ENCODE measurements around the gene MOK.

DNA sequence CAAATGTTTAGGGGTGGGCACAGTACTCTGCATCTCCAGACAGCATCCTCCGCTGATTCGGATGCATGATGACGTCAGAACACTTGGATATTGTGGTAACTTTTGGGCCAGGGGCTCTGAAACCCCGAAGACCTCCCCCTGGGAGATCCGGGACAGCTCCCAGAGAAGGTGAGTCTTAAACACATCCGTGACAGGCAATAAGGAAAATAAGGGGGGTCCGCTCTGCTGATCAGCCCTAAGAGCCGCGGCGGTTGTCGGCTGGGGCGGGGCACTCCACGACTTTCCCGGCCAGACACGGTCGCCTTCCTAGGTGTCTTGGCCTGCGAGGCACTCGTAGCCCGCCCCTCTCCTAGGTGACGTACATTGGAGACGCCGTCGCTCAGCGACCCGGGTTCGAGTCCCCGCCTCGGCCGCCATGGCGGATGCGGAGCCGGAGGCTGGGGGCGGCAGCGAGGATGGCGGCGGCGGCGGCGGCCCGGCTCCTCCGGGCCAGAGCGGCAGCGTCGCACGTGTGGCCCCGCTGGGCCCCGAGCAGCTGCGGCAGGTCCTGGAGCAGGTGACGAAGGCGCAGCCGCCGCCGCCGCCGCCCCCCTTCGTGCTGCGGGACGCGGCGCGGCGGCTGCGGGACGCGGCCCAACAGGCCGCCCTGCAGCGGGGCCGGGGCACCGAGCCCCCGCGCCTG is 14.5 kb upstream of the MOK start, which contains the start of gene ZNF839:
- TF ChIP-seq POLR2AphosphoS5 (IDR thresholded peaks at IDR 0.05; ENCODE audit: low read depth, low read length) (no peak), TAF1 (IDR thresholded peaks at IDR 0.05; ENCODE audit: low read depth, low read length) (no peak), POLR2A (IDR thresholded peaks at IDR 0.05; ENCODE audit: low read depth, low read length) (no peak)

Data from GM12891 (cell line).